GM19397 (cell line): Measurements from ENCODE around the gene XPOT.
A peak's percentile ranks its signal among the peaks of the same experiment; 100 is the strongest.
"Not testable (repeated sequence)": the region's sequence is repeated elsewhere in the genome, so short reads cannot be mapped to it uniquely, and the experiment has no call there.

Experiments used
- ATAC-seq: cut with Tn5 transposase; IDR thresholded peaks from one replicate; pipeline ENCODE4 v1.9.1; 2021; ENCODE audit warnings: mild to moderate bottlenecking, moderate library complexity; ENCODE audit not compliant: unreplicated experiment

Gene XPOT

GRCh38 chr12:64403707-64404469 is at the start of gene XPOT:
Gene XPOT (plus strand): TSS chr12:64404392. CDS start chr12:64410036, 5,644 bp downstream.
- peak; percentile 97 for ATAC-seq

- not testable (repeated sequence) for ATAC-seq
These were observed 48.0 kb upstream of the XPOT start for GRCh38 chr12:64356209-64356608.

- ATAC-seq: not testable (repeated sequence)
These were observed 43.0 kb upstream of the XPOT start for GRCh38 chr12:64361173-64361572.

- ATAC-seq: no peak
These were observed 41.4 kb upstream of the XPOT start for GRCh38 chr12:64362721-64363305.

- ATAC-seq: no peak
These were observed 20.5 kb upstream of the XPOT start for GRCh38 chr12:64383675-64384074.

- no peak for ATAC-seq
These were observed 19.2 kb upstream of the XPOT start for GRCh38 chr12:64385019-64385418.

- ATAC-seq: no peak
These were observed 18.7 kb upstream of the XPOT start for GRCh38 chr12:64385468-64385867.

GRCh38 chr12:64387197-64387816 is 16.9 kb upstream of the XPOT start:
- ATAC-seq: no peak

- ATAC-seq: no peak
These were observed 15.0 kb upstream of the XPOT start for GRCh38 chr12:64389154-64389553.

GRCh38 chr12:64390275-64390851 is 13.8 kb upstream of the XPOT start, which contains the start of gene C12orf56:
Gene C12orf56 (minus strand): TSS chr12:64390758. CDS start chr12:64390565, 193 bp downstream.
- no peak for ATAC-seq

GRCh38 chr12:64392221-64392620 is 12.0 kb upstream of the XPOT start:
- peak; percentile 51 for ATAC-seq

GRCh38 chr12:64395739-64396138 is 8.5 kb upstream of the XPOT start:
- ATAC-seq: no peak

GRCh38 chr12:64400041-64400440 is 4.2 kb upstream of the XPOT start:
- no peak for ATAC-seq

GRCh38 chr12:64402181-64402580 is 2.0 kb upstream of the XPOT start:
- ATAC-seq: no peak

GRCh38 chr12:64404470-64405256 is 471 bp downstream of the XPOT start:
- peak; percentile 30 for ATAC-seq

GRCh38 chr12:64407342-64408223 is 3.4 kb downstream of the XPOT start:
- no peak for ATAC-seq

- ATAC-seq: no peak
These were observed 7.2 kb downstream of the XPOT start for GRCh38 chr12:64411427-64411826.

- ATAC-seq: no peak
These were observed 8.3 kb downstream of the XPOT start for GRCh38 chr12:64412459-64412858.

GRCh38 chr12:64413884-64414283 is 9.7 kb downstream of the XPOT start:
- ATAC-seq: no peak

GRCh38 chr12:64418209-64418608 is 14.0 kb downstream of the XPOT start:
- ATAC-seq: no peak
